HG03521 (cell line): ENCODE data around the gene LBX2.

Source experiments
- ATAC-seq: cut with Tn5 transposase; IDR thresholded peaks from one replicate; pipeline ENCODE4 v1.9.1; 2021; ENCODE audit warnings: mild to moderate bottlenecking, moderate library complexity; ENCODE audit not compliant: unreplicated experiment

The LBX2 gene

GRCh38 chr2:74499267-74499939, at the start of gene LBX2:
TSS of gene LBX2 (minus strand) at chr2:74499603. CDS start at chr2:74499537, 66 bp downstream.
- ATAC-seq: no peak

GRCh38 chr2:74548285-74548899, 49.0 kb upstream of the LBX2 start:
- ATAC-seq: no peak

GRCh38 chr2:74546004-74546403, 46.6 kb upstream of the LBX2 start:
- ATAC-seq: no peak

- ATAC-seq: no peak
Observed at GRCh38 chr2:74544634-74545033, 45.2 kb upstream of the LBX2 start.

- ATAC-seq: no peak
Observed at GRCh38 chr2:74542978-74543377, 43.6 kb upstream of the LBX2 start.

- ATAC-seq: no peak
Observed at GRCh38 chr2:74540291-74540690, 40.9 kb upstream of the LBX2 start.

- ATAC-seq: no peak
Observed at GRCh38 chr2:74538881-74539339, 39.5 kb upstream of the LBX2 start.

GRCh38 chr2:74537140-74537539, 37.7 kb upstream of the LBX2 start:
- ATAC-seq: no peak

GRCh38 chr2:74536166-74536950, 37.0 kb upstream of the LBX2 start:
- ATAC-seq: no peak

- ATAC-seq: no peak
Observed at GRCh38 chr2:74535440-74535965, 36.1 kb upstream of the LBX2 start.

- ATAC-seq: no peak
Observed at GRCh38 chr2:74534411-74534810, 35.0 kb upstream of the LBX2 start.

- no peak for ATAC-seq
Observed at GRCh38 chr2:74533464-74533863, 34.1 kb upstream of the LBX2 start.

GRCh38 chr2:74532222-74532621, 32.8 kb upstream of the LBX2 start:
- ATAC-seq: no peak

- no peak for ATAC-seq
Observed at GRCh38 chr2:74531666-74532065, 32.3 kb upstream of the LBX2 start.

GRCh38 chr2:74530239-74531187, 31.1 kb upstream of the LBX2 start:
- ATAC-seq: peak; percentile 16

GRCh38 chr2:74529357-74530238, 30.2 kb upstream of the LBX2 start, which contains the start of the genes AUP1 and HTRA2:
TSS of gene AUP1 (minus strand) at chr2:74529706. CDS start at chr2:74529629, 77 bp downstream.
TSS of gene HTRA2 (plus strand) at chr2:74529933. CDS start at chr2:74530007, 74 bp downstream.
- peak; percentile 77 for ATAC-seq

GRCh38 chr2:74528600-74529356, 29.4 kb upstream of the LBX2 start:
- ATAC-seq: peak; percentile 4

GRCh38 chr2:74527741-74528140, 28.3 kb upstream of the LBX2 start:
- ATAC-seq: no peak
